HUES48 (cell line): Measurements from ENCODE around the gene ALDH1A1.

ENCODE experiments used
- H3K27ac ChIP-seq: one replicate; pipeline ENCODE4 v1.7.0; 2013; ENCODE audit warnings: low read depth, low read length, inconsistent platforms
- H3K27me3 ChIP-seq: 2 replicates; pipeline ENCODE4 v1.6.1; 2013; ENCODE audit warnings: mild to moderate bottlenecking, low read length; ENCODE audit not compliant: control insufficient read depth, insufficient read depth
- H3K36me3 ChIP-seq: 2 replicates; pipeline ENCODE4 v1.6.1; 2013; ENCODE audit warnings: low read length; ENCODE audit not compliant: control insufficient read depth, insufficient read depth
- H3K4me1 ChIP-seq: 2 replicates; pipeline ENCODE4 v1.6.1; 2013; ENCODE audit warnings: mild to moderate bottlenecking, low read length; ENCODE audit not compliant: control insufficient read depth, insufficient read depth
- H3K4me3 ChIP-seq: 2 replicates; pipeline ENCODE4 v1.5.1; 2013; ENCODE audit warnings: mild to moderate bottlenecking, low read depth, low read length
- H3K9ac ChIP-seq: 2 replicates; pipeline ENCODE4 v1.6.1; 2013; ENCODE audit warnings: mild to moderate bottlenecking, low read depth, low read length, moderate library complexity
- H3K9me3 ChIP-seq: 2 replicates; pipeline ENCODE4 v1.6.1; 2013; ENCODE audit warnings: low read length; ENCODE audit not compliant: control insufficient read depth, insufficient read depth

ALDH1A1 gene

GRCh38 chr9:72952914-72953313, at the start of gene ALDH1A1:
ALDH1A1 (minus strand) TSS chr9:72953053; CDS start chr9:72953000, 53 bp downstream.
- Histone ChIP-seq H3K4me3 (no peak within 1 kb of the TSS), H3K9ac (no peak within 1 kb of the TSS), H3K27me3 (no peaks in the 10 kb centered on the region), H3K36me3 (no peaks in the 10 kb centered on the region), H3K4me1 (peaks cover 19% of the 10 kb centered on the region), H3K9me3 (no peaks in the 10 kb centered on the region), H3K27ac (no peak within 1 kb of the TSS)

GRCh38 chr9:73001860-73002259, 49.0 kb upstream of the ALDH1A1 start:
- Histone ChIP-seq H3K36me3 (no peaks in the 10 kb centered on the region), H3K27ac (no peak overlapping the region), H3K9me3 (no peaks in the 10 kb centered on the region), H3K27me3 (no peaks in the 10 kb centered on the region), H3K4me1 (no peaks in the 10 kb centered on the region), H3K9ac (no peak overlapping the region), H3K4me3 (no peak overlapping the region)

- Histone ChIP-seq H3K4me1 (no peaks in the 10 kb centered on the region), H3K9ac (no peak overlapping the region), H3K27ac (no peak overlapping the region), H3K4me3 (no peak overlapping the region), H3K36me3 (no peaks in the 10 kb centered on the region), H3K9me3 (no peaks in the 10 kb centered on the region), H3K27me3 (no peaks in the 10 kb centered on the region)
These were observed 45.5 kb upstream of the ALDH1A1 start for GRCh38 chr9:72998363-72998762.

- peaks cover 1% of the 10 kb centered on the region; the same call in 1 of the 2 replicates for H3K4me1 ChIP-seq
- H3K27me3 ChIP-seq: no peaks in the 10 kb centered on the region
- no peak overlapping the region for H3K4me3 ChIP-seq
- no peaks in the 10 kb centered on the region for H3K9me3 ChIP-seq
- no peak overlapping the region for H3K27ac ChIP-seq
- no peak overlapping the region for H3K9ac ChIP-seq
- no peaks in the 10 kb centered on the region for H3K36me3 ChIP-seq
These were observed 44.6 kb upstream of the ALDH1A1 start for GRCh38 chr9:72997387-72997995.

- Histone ChIP-seq H3K27me3 (no peaks in the 10 kb centered on the region), H3K27ac (no peak overlapping the region), H3K9ac (no peak overlapping the region), H3K4me1 (peaks cover 5% of the 10 kb centered on the region; the same call in 1 of the 2 replicates), H3K9me3 (no peaks in the 10 kb centered on the region), H3K36me3 (no peaks in the 10 kb centered on the region), H3K4me3 (no peak overlapping the region)
These were observed 43.9 kb upstream of the ALDH1A1 start for GRCh38 chr9:72996684-72997314.

- Histone ChIP-seq H3K9me3 (no peaks in the 10 kb centered on the region), H3K36me3 (no peaks in the 10 kb centered on the region), H3K4me3 (no peak overlapping the region), H3K27me3 (no peaks in the 10 kb centered on the region), H3K27ac (no peak overlapping the region), H3K4me1 (peaks cover 5% of the 10 kb centered on the region; the same call in 1 of the 2 replicates), H3K9ac (no peak overlapping the region)
These were observed 43.3 kb upstream of the ALDH1A1 start for GRCh38 chr9:72996114-72996513.

- no peak overlapping the region for H3K4me3 ChIP-seq
- H3K27ac ChIP-seq: no peak overlapping the region
- H3K4me1 ChIP-seq: peaks cover 5% of the 10 kb centered on the region; the same call in 1 of the 2 replicates
- no peaks in the 10 kb centered on the region for H3K9me3 ChIP-seq
- no peaks in the 10 kb centered on the region for H3K36me3 ChIP-seq
- no peak overlapping the region for H3K9ac ChIP-seq
- no peaks in the 10 kb centered on the region for H3K27me3 ChIP-seq
These were observed 42.5 kb upstream of the ALDH1A1 start for GRCh38 chr9:72995131-72996024.

- H3K9me3 ChIP-seq: no peaks in the 10 kb centered on the region
- H3K9ac ChIP-seq: no peak overlapping the region
- no peaks in the 10 kb centered on the region for H3K36me3 ChIP-seq
- H3K27ac ChIP-seq: no peak overlapping the region
- no peak overlapping the region for H3K4me3 ChIP-seq
- H3K4me1 ChIP-seq: peaks cover 5% of the 10 kb centered on the region; the same call in 1 of the 2 replicates
- no peaks in the 10 kb centered on the region for H3K27me3 ChIP-seq
These were observed 38.9 kb upstream of the ALDH1A1 start for GRCh38 chr9:72991772-72992171.

- H3K9ac ChIP-seq: no peak overlapping the region
These were observed 37.7 kb upstream of the ALDH1A1 start for GRCh38 chr9:72990397-72991182.

GRCh38 chr9:72986522-72987116, 33.8 kb upstream of the ALDH1A1 start:
- H3K4me3 ChIP-seq: no peak overlapping the region
- no peaks in the 10 kb centered on the region for H3K36me3 ChIP-seq
- no peaks in the 10 kb centered on the region for H3K4me1 ChIP-seq
- no peak overlapping the region for H3K27ac ChIP-seq
- H3K27me3 ChIP-seq: no peaks in the 10 kb centered on the region
- H3K9ac ChIP-seq: no peak overlapping the region
- no peaks in the 10 kb centered on the region for H3K9me3 ChIP-seq

More at GRCh38 chr9:72990397-72991182, 37.7 kb upstream of the ALDH1A1 start:
- Histone ChIP-seq H3K4me3 (no peak overlapping the region), H3K9me3 (no peaks in the 10 kb centered on the region), H3K27ac (no peak overlapping the region), H3K36me3 (no peaks in the 10 kb centered on the region), H3K27me3 (no peaks in the 10 kb centered on the region), H3K4me1 (peaks cover 5% of the 10 kb centered on the region; the same call in 1 of the 2 replicates)
